ENCODE measurements around the gene CT45A6.
"Not testable (repeated sequence)": the region's sequence is repeated elsewhere in the genome, so short reads cannot be mapped to it uniquely, and the experiment has no call there.

- not testable (repeated sequence) for TF ChIP-seq POLR2A, CTCF (IDR thresholded peaks at IDR 0.05)
Measured at GRCh38 chrX:135802687-135803086, at the start of gene CT45A6.
